HUES48 (cell line): ENCODE results near the gene HMMR.

Experiments
- H3K27ac ChIP-seq: one replicate; pipeline ENCODE4 v1.7.0; 2013; ENCODE audit warnings: low read depth, low read length, inconsistent platforms
- H3K27me3 ChIP-seq: 2 replicates; pipeline ENCODE4 v1.6.1; 2013; ENCODE audit warnings: mild to moderate bottlenecking, low read length; ENCODE audit not compliant: control insufficient read depth, insufficient read depth
- H3K36me3 ChIP-seq: 2 replicates; pipeline ENCODE4 v1.6.1; 2013; ENCODE audit warnings: low read length; ENCODE audit not compliant: control insufficient read depth, insufficient read depth
- H3K4me1 ChIP-seq: 2 replicates; pipeline ENCODE4 v1.6.1; 2013; ENCODE audit warnings: mild to moderate bottlenecking, low read length; ENCODE audit not compliant: control insufficient read depth, insufficient read depth
- H3K4me3 ChIP-seq: 2 replicates; pipeline ENCODE4 v1.5.1; 2013; ENCODE audit warnings: mild to moderate bottlenecking, low read depth, low read length
- H3K9ac ChIP-seq: 2 replicates; pipeline ENCODE4 v1.6.1; 2013; ENCODE audit warnings: mild to moderate bottlenecking, low read depth, low read length, moderate library complexity
- H3K9me3 ChIP-seq: 2 replicates; pipeline ENCODE4 v1.6.1; 2013; ENCODE audit warnings: low read length; ENCODE audit not compliant: control insufficient read depth, insufficient read depth

Gene HMMR

DNA sequence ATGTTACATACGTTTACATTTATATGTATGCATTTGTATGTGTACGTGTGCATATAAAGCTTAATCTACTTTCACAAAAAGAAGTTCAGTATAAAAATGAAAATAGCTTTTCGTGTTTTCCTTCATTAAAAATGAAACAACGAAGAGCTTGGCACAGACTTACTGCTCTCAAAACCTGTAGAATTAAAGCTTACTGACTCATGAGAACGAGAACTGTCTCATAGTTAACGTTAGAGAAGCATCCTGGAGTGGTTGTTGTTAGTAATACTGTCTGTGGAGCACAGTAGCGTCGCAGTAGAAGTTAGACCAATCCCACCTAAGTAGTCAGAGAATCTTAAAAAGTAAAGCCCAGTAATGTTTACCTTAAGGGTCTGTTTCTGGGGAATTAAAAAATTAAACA is 46.3 kb downstream of the HMMR start:
- peaks cover 2% of the 10 kb centered on the region for H3K36me3 ChIP-seq
- H3K9ac ChIP-seq: 0 out of 2 replicates have a peak overlapping the region, but pooled peaks have one; percentile 91
- H3K9me3 ChIP-seq: no peaks in the 10 kb centered on the region
- peaks cover 36% of the 10 kb centered on the region for H3K4me1 ChIP-seq
- no peak overlapping the region for H3K27ac ChIP-seq
- H3K27me3 ChIP-seq: no peaks in the 10 kb centered on the region
- peak overlapping the region; percentile 96 for H3K4me3 ChIP-seq

DNA sequence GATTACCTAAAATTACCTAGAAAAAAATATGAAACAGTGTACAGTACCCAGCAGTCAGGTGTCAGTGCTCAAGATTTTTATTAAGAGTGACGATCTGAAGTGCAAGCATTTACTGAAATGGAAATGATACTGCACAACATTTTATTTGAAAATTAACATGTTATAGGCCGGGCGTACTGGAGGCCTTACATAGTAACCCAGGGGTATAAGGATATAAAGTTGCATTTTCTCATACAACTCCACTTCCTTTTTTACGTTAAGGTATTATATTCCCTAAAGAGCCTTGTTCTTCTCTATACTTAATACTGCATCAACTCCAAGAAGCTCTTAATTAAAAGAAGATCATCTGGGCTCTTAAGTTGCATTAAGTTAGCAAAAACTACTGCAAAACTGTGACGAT is 48.3 kb downstream of the HMMR start:
- no peak overlapping the region for H3K9ac ChIP-seq
- peaks cover 26% of the 10 kb centered on the region for H3K4me1 ChIP-seq
- no peaks in the 10 kb centered on the region for H3K27me3 ChIP-seq
- peaks cover 22% of the 10 kb centered on the region for H3K36me3 ChIP-seq
- peak overlapping the region; percentile 47; the same call in 1 of the 2 replicates for H3K4me3 ChIP-seq
- H3K27ac ChIP-seq: peak overlapping the region; percentile 33
- H3K9me3 ChIP-seq: no peaks in the 10 kb centered on the region

DNA sequence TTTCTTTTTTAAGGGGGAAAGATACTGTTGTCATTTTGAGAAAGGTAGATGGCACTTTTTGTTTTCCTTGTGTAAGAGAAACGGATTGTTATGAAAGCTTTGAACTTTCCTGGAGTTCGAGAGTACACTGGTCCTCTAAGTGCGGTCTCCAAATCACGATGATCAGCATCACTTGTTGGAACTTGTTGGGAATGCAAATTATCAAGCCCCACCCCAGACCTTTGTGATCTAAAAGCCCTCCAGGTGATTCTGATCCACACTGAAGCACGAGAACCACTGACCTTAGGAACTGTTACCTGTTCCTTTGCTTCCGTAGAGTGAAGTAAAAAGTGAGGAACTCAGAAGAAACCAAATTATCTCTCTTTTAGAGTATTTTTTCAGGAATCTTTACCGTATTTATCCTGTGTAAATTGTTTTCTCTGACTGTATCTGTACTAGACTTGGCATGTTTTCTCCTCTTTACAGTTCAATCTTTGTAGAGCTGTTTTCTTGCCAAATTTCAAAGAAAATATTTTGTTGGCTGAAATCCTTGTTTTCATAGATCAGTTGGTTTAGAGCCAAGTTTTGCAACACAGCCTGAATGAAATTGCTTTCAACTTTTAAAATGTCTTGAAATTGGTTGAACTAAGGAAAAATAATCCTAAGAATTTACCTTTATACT is 49.0 kb downstream of the HMMR start:
- Histone ChIP-seq H3K36me3 (peaks cover 29% of the 10 kb centered on the region), H3K4me3 (peak overlapping the region; percentile 47), H3K27ac (peak overlapping the region; percentile 45)

GRCh38 chr5:163512526-163512925 is 52.1 kb downstream of the HMMR start:
- Histone ChIP-seq H3K27ac (no peak overlapping the region), H3K9me3 (no peaks in the 10 kb centered on the region), H3K9ac (no peak overlapping the region), H3K4me1 (peaks cover 15% of the 10 kb centered on the region), H3K36me3 (peaks cover 60% of the 10 kb centered on the region), H3K4me3 (no peak overlapping the region), H3K27me3 (no peaks in the 10 kb centered on the region)

More for the DNA sequence above, 49.0 kb downstream of the HMMR start:
- H3K27me3 ChIP-seq: no peaks in the 10 kb centered on the region
- peak overlapping the region; percentile 21; the same call in 1 of the 2 replicates for H3K9ac ChIP-seq
- H3K9me3 ChIP-seq: no peaks in the 10 kb centered on the region
- H3K4me1 ChIP-seq: peaks cover 26% of the 10 kb centered on the region

- Histone ChIP-seq H3K4me3 (no peak overlapping the region), H3K27ac (no peak overlapping the region), H3K9me3 (no peaks in the 10 kb centered on the region), H3K36me3 (peaks cover 12% of the 10 kb centered on the region), H3K4me1 (no peaks in the 10 kb centered on the region), H3K27me3 (no peaks in the 10 kb centered on the region), H3K9ac (no peak overlapping the region)
Observed at GRCh38 chr5:163525096-163525495, 64.7 kb downstream of the HMMR start.

DNA sequence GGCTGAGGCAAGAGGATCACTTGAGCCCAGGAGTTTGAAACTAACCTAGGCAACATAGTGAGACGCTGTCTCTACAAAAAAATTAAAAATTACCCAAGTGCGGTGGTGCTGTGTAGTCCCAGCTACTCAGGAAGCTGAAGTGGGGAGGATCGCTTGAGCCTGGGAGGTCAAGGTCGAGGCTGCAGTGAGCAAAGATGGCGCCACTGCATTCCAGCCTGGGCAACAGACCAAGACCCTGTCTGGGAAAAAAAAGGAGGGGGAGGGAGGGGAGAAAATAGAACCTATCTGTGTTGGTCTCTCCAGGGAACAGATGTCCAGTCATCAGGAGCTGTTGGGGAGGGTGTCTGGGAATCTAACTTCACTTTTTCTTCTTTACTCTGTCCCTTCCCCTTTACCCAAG is 69.3 kb downstream of the HMMR start:
- Histone ChIP-seq H3K9ac (no peak overlapping the region), H3K36me3 (no peaks in the 10 kb centered on the region), H3K27ac (no peak overlapping the region), H3K4me3 (no peak overlapping the region), H3K4me1 (peaks cover 39% of the 10 kb centered on the region), H3K9me3 (no peaks in the 10 kb centered on the region), H3K27me3 (no peaks in the 10 kb centered on the region)

GRCh38 chr5:163531272-163531671 is 70.8 kb downstream of the HMMR start:
- Histone ChIP-seq H3K4me3 (no peak overlapping the region), H3K27me3 (no peaks in the 10 kb centered on the region), H3K9me3 (no peaks in the 10 kb centered on the region), H3K36me3 (no peaks in the 10 kb centered on the region), H3K4me1 (peaks cover 50% of the 10 kb centered on the region), H3K27ac (no peak overlapping the region), H3K9ac (no peak overlapping the region)

- H3K9me3 ChIP-seq: no peaks in the 10 kb centered on the region
- H3K4me1 ChIP-seq: peaks cover 50% of the 10 kb centered on the region
- H3K36me3 ChIP-seq: no peaks in the 10 kb centered on the region
- no peak overlapping the region for H3K4me3 ChIP-seq
- no peak overlapping the region for H3K9ac ChIP-seq
- H3K27me3 ChIP-seq: no peaks in the 10 kb centered on the region
- H3K27ac ChIP-seq: peak overlapping the region; percentile 74
Observed at GRCh38 chr5:163532171-163533084, 72.0 kb downstream of the HMMR start.

- Histone ChIP-seq H3K4me3 (no peak overlapping the region), H3K27ac (peak overlapping the region; percentile 74), H3K9ac (no peak overlapping the region), H3K27me3 (no peaks in the 10 kb centered on the region), H3K4me1 (peaks cover 50% of the 10 kb centered on the region), H3K36me3 (no peaks in the 10 kb centered on the region), H3K9me3 (no peaks in the 10 kb centered on the region)
Observed at GRCh38 chr5:163533223-163533622, 72.8 kb downstream of the HMMR start.

- Histone ChIP-seq H3K9ac (0 out of 2 replicates have a peak overlapping the region, but pooled peaks have one; percentile 0), H3K36me3 (no peaks in the 10 kb centered on the region), H3K27me3 (no peaks in the 10 kb centered on the region), H3K4me3 (peak overlapping the region; percentile 11; the same call in 1 of the 2 replicates), H3K27ac (peak overlapping the region; percentile 67), H3K4me1 (peaks cover 50% of the 10 kb centered on the region), H3K9me3 (no peaks in the 10 kb centered on the region)
Observed at GRCh38 chr5:163534492-163535094, 74.2 kb downstream of the HMMR start.
